ENCODE data around the gene CEP57.
"Not testable (repeated sequence)": the region's sequence is repeated elsewhere in the genome, so short reads cannot be mapped to it uniquely, and the experiment has no call there.

The CEP57 gene

GRCh38 chr11:95799546-95799945 is 9.2 kb downstream of the CEP57 start:
- no peak for DNase-seq

GRCh38 chr11:95800438-95800837 is 10.1 kb downstream of the CEP57 start:
- DNase-seq, result no peak

GRCh38 chr11:95802806-95803205 is 12.5 kb downstream of the CEP57 start:
- no peak for DNase-seq

GRCh38 chr11:95803973-95804372 is 13.7 kb downstream of the CEP57 start:
- no peak for DNase-seq

GRCh38 chr11:95805869-95806268 is 15.6 kb downstream of the CEP57 start:
- no peak for DNase-seq

- not testable (repeated sequence) for DNase-seq
These were observed 16.2 kb downstream of the CEP57 start for GRCh38 chr11:95806464-95806863.

- DNase-seq, result not testable (repeated sequence)
These were observed 20.8 kb downstream of the CEP57 start for GRCh38 chr11:95811052-95811451.

- no peak for DNase-seq
These were observed 25.7 kb downstream of the CEP57 start for GRCh38 chr11:95816037-95816436.

- DNase-seq, result no peak
These were observed 31.3 kb downstream of the CEP57 start for GRCh38 chr11:95821640-95822039.

- DNase-seq, result no peak
These were observed 37.4 kb downstream of the CEP57 start for GRCh38 chr11:95827696-95828095.

GRCh38 chr11:95829580-95830259 is 39.4 kb downstream of the CEP57 start:
- no peak for DNase-seq

GRCh38 chr11:95831198-95831883 is 41.0 kb downstream of the CEP57 start:
- DNase-seq, result no peak

- DNase-seq, result no peak
These were observed 42.5 kb downstream of the CEP57 start for GRCh38 chr11:95832763-95833162.

GRCh38 chr11:95833378-95833777 is 43.1 kb downstream of the CEP57 start:
- DNase-seq, result no peak

- no peak for DNase-seq
These were observed 45.1 kb downstream of the CEP57 start for GRCh38 chr11:95835351-95835750.

GRCh38 chr11:95835768-95836488 is 45.6 kb downstream of the CEP57 start:
- peak; percentile 58 for DNase-seq

- DNase-seq, result no peak
These were observed 54.9 kb downstream of the CEP57 start for GRCh38 chr11:95845167-95845566.

GRCh38 chr11:95849087-95849825 is 59.0 kb downstream of the CEP57 start:
- no peak for DNase-seq

GRCh38 chr11:95850137-95850536 is 59.8 kb downstream of the CEP57 start:
- DNase-seq, result no peak

GRCh38 chr11:95853138-95853537 is 62.8 kb downstream of the CEP57 start:
- no peak for DNase-seq

GRCh38 chr11:95853862-95854261 is 63.6 kb downstream of the CEP57 start:
- DNase-seq, result no peak

- DNase-seq, result not testable (repeated sequence)
These were observed 64.1 kb downstream of the CEP57 start for GRCh38 chr11:95854362-95854761.

GRCh38 chr11:95860024-95860423 is 69.7 kb downstream of the CEP57 start:
- DNase-seq, result not testable (repeated sequence)

All from NCI-H1048 (cell line).